GM18519 (cell line): ENCODE data around the gene PRSS1.
"Not testable (repeated sequence)": the region's sequence is repeated elsewhere in the genome, so short reads cannot be mapped to it uniquely, and the experiment has no call there.

Experiments used
- ATAC-seq: cut with Tn5 transposase; IDR thresholded peaks from one replicate; pipeline ENCODE4 v1.9.1; 2021; ENCODE audit warnings: mild to moderate bottlenecking, moderate library complexity; ENCODE audit not compliant: unreplicated experiment, low FRiP score

Gene PRSS1

GRCh38 chr7:142772051-142772450 is 22.8 kb downstream of the PRSS1 start:
- ATAC-seq, result no peak

DNA sequence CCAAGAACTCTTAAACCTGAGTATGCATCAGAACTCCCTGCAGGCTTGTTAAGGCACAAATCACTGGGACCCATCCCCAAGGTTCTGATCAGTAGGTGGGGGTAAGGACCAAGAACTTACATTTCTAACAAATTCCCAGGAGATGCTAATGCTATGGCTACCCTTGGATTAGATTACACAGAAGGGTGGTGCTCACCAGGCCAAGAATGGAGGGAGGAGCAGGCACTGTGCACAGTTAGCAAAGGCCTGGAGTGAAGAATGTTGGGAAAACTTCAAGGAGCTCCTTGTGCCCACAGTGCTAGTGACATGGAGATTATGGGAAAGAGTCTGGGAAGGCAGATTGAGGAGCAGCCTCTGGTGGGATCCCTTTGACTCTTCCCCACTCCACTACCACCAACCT is 23.4 kb downstream of the PRSS1 start:
- no peak for ATAC-seq

DNA sequence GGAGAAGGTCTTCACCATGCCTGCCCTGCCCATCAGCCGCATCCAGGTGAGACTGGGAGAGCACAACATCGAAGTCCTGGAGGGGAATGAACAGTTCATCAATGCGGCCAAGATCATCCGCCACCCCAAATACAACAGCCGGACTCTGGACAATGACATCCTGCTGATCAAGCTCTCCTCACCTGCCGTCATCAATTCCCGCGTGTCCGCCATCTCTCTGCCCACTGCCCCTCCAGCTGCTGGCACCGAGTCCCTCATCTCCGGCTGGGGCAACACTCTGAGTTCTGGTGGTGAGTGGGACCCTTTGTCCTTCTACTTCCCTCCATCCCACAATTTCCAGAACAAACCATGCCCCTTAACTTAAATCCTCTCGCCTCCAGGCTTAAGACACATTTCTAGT is 24.0 kb downstream of the PRSS1 start:
- no peak for ATAC-seq

DNA sequence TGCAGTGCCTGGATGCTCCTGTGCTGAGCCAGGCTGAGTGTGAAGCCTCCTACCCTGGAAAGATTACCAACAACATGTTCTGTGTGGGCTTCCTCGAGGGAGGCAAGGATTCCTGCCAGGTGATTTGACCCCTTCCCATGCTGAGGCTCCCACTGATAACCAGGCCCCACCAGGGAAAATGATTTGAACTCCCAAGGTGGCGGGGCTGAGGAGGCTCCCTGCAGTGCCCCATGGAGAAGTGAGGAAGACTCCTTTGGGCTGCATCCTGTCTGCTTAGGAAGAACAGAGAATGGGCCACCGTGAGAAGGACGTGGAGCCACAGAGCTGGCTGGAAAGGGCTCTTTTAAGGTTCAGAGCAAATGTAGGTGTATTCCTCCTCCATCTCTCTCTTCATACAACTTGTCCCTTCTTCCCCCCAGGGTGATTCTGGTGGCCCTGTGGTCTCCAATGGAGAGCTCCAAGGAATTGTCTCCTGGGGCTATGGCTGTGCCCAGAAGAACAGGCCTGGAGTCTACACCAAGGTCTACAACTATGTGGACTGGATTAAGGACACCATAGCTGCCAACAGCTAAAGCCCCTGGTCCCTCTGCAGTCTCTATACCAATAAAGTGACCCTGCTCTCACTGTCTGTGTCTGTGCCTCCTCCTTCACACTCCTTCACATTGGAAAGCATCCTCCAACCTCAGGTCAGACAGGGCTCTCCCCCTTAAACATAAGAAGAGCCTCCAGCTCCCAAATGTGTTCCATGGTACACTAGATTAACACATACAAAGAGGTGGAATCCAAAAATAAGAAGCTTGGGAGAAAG is 24.9 kb downstream of the PRSS1 start:
- no peak for ATAC-seq

DNA sequence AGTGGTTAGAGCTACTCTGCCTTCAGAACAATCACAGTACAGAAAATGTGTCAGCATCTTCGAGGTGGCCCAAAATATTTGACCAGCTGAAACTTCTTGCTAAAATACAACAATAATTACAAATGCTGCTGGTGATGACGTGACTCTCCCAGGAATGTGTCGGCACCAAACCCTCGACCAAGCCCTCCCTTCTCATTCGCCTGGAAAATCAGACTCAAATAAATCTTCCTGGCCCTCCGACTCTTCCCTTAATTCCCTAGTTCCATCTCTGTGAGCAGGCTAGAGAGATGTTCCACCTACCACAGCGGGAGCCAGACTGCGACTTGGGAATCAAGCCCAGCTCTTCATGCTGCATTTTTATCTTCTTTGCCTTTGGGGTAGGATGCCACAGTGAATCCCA is 25.6 kb downstream of the PRSS1 start:
- ATAC-seq, result no peak

DNA sequence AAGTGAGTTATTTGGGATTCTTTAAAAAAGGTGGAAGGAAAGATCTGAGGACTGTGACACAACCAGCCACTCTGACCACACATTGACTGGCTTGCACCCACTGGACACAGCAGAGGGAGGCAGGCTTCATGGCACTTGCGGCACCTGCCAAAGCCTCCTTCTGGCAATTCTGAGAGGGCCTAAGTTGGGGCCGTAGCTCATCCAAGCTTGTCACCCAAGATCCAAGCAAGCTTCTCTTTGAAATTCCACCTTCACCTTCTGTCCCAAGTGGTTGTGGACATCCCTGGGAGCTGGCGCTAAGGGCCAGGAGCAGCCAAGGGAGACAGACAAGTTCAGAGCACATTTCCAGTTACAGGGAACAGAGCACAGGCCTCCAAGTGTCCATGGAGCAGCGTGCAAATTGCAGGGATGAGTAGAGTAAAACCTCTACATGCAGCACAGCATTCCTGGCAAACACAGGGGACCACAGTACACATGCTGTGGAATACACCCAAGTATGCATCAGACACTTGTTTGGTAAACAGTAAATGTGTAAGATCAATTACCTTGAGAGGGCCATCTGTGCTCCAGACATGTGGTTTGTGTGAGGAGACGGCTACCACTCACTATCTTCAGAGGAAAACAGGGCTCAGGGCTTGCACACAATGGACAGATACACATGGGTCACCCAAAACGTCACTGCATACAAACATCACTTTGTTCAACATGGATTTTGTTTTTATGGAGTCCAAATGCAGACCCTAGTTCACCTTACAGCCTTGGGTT is 26.3 kb downstream of the PRSS1 start:
- ATAC-seq, result not testable (repeated sequence)

DNA sequence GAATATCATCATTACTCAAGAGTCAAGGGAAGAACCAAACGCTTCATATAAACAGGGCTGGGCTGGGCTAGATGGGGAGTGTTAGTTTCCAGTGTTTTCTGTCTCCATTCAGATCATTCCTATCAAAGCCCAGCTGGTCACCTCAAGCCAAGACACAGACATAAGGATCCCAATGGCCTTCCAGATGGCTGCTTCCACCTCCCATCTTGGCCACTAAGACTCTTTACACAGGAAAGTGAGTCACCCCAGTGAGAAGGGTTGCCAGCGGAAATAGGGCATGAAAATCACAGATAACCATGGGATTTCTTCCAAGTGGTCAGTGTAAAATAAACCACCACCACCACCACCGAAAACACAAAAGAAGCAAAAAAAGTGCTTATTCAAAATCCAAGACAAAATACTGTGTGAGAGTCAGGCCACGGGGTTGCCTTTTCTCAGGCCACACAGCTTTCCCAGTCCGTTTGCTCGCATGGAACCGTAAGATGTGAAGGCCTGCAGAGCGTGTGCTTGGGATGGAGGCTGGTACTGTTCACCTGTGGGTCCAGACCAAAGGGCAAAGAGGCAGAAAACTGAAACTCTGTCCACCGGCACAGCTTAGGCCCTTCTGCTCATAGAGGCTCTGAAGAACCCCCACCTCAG is 27.1 kb downstream of the PRSS1 start:
- no peak for ATAC-seq

GRCh38 chr7:142776845-142777225 is 27.6 kb downstream of the PRSS1 start:
- not testable (repeated sequence) for ATAC-seq

GRCh38 chr7:142777318-142777717 is 28.0 kb downstream of the PRSS1 start:
- no peak for ATAC-seq

DNA sequence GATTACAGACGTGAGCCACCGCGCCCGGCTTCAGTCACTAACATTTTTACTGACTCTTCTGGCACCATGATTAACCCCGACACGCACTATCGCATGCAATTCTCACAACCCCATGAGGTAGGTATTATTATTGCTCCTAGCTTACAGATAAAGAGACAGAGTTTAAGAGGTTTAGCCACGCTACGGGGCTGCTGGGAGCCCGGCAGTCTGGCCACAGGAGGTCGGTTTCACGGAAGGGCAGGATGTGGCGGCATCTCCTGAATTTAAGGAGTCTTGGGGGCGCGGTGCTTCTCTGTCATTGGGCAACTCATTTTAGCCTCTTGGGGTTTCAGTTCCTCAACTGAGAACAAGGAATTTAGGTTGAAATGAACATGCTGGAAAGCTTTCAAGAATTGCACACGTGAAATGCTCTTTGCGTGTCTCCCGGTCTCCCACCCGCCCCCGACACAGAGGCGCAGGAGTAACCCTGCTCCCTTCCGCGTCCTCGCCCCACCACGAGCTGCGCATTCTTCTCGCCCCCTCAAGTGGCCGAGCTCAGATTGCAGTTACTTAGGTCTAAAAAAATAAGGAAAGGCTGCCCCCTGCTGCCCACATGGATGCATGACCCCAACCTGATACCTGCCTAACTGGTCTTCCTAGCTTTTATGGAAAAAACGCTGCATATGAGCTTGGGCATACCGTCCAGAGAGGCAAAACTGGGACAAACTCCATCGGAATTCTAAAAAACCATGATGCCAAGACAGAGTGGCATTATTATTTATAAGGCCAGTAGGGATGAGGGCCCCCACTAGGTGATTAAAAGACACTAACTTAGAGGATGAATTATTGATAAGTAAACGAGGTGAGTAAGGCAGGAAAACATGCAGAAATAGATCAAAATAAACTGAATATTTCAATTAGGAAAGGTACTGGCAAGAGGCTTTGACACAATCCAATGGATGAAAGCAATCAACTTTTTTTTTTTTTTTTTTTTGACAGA is 33.9 kb downstream of the PRSS1 start:
- ATAC-seq, result peak; percentile 77

DNA sequence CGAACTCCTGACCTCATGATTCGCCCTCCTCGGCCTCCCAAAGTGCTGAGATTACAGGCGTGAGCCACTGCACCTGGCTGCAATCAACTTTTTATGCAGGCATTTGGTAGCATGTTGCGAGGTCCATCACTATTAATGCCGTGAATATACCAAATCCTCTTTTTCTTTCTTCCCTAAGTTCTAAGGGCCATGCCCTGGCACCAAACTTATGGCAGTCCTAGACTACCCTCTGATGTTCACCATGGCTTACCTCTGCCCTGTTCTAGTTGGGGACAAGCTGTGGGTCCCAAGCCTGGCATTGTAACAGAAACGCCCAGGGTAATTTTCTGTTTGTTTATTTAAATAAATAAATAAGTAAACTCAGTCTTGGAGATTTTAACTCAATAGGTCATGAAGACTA is 34.8 kb downstream of the PRSS1 start:
- ATAC-seq, result no peak

- no peak for ATAC-seq
These were observed 35.4 kb downstream of the PRSS1 start for GRCh38 chr7:142784716-142785115.

DNA sequence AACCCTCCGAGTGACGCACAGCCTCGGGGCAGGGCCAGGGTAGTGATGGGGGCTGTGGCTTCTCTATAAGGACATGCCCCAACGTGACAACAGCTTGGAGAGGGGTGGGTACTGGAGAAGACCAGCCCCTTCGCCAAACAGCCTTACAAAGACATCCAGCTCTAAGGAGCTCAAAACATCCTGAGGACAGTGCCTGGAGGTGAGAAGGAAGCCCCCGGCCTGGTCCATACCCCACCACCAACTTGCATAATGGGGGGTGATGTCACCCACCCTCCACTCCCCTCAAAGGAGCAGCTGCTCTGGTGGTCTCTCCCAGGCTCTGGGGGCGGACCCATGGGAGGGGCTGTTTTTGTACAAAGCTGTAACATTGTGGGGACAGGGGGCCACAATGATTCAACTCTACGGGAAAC is 36.6 kb downstream of the PRSS1 start:
- no peak for ATAC-seq

DNA sequence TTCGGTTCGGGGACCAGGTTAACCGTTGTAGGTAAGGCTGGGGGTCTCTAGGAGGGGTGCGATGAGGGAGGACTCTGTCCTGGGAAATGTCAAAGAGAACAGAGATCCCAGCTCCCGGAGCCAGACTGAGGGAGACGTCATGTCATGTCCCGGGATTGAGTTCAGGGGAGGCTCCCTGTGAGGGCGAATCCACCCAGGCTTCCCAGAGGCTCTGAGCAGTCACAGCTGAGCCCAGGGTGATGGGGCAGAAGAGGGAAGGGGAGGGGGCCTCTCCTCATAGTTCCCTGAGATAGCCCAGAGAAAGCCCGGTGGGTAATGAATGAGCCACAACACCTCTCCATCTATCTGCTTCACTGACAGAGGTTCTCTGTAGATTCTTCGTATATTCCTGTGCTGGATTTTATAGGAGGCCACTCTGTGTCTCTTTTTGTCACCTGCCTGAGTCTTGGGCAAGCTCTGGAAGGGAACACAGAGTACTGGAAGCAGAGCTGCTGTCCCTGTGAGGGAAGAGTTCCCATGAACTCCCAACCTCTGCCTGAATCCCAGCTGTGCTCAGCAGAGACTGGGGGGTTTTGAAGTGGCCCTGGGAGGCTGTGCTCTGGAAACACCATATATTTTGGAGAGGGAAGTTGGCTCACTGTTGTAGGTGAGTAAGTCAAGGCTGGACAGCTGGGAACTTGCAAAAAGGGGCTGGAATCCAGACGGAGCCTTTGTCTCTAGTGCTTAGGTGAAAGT is 37.9 kb downstream of the PRSS1 start:
- ATAC-seq, result no peak

DNA sequence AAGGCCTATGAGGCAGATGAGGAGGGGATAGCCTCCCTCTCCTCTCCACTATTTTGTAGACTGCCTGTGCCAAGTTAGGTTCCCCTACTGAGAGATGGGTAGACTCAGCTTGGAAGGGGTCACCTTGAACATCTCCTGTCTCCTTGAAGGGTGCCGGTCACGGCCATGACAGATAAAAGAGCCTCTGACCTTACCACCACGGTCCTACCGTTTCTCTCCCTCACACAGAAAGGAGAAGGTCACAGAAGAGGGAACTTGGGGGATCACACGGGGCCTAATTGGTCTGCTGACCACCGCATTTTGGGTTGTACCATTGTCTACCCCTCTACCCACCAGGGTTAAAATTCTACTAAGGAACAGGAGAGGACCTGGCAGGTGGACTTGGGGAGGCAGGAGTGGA is 38.5 kb downstream of the PRSS1 start:
- no peak for ATAC-seq

- no peak for ATAC-seq
These were observed 39.3 kb downstream of the PRSS1 start for GRCh38 chr7:142788303-142789289.

DNA sequence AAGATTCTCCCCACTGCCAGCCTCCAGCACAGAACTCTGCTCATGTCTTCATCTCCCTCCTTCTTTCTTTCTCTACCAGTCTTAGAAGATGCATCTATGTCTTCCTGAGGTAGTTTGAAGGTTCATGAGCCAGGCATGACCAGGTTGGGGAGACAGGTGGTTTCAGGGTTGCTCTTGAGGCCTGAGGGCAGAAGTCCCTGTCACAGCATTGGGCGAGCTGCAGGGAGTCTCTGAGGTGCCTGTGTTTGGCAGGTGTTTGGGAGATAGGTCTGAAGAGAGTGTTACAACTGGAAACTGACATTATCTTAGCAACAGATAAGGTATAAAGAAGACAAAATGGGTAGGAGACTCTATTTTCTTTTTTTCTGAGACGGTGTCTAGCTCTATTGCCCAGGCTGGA is 40.2 kb downstream of the PRSS1 start:
- ATAC-seq, result no peak

GRCh38 chr7:142790056-142790455 is 40.8 kb downstream of the PRSS1 start:
- ATAC-seq, result no peak
